ENCODE measurements around the gene CD22.

DNA sequence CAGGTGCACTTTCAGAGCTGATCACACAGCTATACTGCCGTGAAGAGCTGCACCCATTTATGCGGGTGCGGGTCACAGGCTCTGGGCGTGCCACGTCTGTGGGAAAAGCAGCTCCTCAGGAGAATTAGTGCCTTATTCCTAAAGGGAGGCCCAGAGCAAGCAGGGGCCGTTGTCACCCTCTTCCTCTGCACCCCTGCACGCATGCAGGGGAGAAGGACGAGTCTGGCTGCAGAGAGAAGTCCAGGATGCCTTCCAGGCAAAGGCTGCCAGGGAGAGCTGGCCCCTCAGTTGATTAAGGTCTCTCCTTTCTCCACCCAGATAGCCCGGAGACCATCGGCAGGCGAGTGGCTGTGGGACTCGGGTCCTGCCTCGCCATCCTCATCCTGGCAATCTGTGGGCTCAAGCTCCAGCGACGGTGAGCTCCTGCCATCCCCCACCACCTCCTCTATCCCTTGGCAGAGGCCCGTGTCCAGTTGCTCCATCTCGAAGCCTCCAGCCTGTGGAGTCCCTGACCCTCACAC is 15.6 kb downstream of the CD22 start:
- TF ChIP-seq, protein P1, sequence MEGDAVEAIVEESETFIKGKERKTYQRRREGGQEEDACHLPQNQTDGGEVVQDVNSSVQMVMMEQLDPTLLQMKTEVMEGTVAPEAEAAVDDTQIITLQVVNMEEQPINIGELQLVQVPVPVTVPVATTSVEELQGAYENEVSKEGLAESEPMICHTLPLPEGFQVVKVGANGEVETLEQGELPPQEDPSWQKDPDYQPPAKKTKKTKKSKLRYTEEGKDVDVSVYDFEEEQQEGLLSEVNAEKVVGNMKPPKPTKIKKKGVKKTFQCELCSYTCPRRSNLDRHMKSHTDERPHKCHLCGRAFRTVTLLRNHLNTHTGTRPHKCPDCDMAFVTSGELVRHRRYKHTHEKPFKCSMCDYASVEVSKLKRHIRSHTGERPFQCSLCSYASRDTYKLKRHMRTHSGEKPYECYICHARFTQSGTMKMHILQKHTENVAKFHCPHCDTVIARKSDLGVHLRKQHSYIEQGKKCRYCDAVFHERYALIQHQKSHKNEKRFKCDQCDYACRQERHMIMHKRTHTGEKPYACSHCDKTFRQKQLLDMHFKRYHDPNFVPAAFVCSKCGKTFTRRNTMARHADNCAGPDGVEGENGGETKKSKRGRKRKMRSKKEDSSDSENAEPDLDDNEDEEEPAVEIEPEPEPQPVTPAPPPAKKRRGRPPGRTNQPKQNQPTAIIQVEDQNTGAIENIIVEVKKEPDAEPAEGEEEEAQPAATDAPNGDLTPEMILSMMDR (IDR thresholded peaks at IDR 0.05): no peak
- TF ChIP-seq EZH2 (IDR thresholded peaks at IDR 0.05; ENCODE audit: borderline replicate concordance, insufficient read depth, low read depth, low read length, poor library complexity, severe bottlenecking): no peak
